ENCODE data around the gene TTLL11. TPM values are rescaled to one million over a fixed set of nuclear protein-coding genes. Genes with fewer than 3 reads are reported as not detected.

The TTLL11 gene
- polyA plus RNA-seq, 1 donor, result 5.0 TPM

DNA sequence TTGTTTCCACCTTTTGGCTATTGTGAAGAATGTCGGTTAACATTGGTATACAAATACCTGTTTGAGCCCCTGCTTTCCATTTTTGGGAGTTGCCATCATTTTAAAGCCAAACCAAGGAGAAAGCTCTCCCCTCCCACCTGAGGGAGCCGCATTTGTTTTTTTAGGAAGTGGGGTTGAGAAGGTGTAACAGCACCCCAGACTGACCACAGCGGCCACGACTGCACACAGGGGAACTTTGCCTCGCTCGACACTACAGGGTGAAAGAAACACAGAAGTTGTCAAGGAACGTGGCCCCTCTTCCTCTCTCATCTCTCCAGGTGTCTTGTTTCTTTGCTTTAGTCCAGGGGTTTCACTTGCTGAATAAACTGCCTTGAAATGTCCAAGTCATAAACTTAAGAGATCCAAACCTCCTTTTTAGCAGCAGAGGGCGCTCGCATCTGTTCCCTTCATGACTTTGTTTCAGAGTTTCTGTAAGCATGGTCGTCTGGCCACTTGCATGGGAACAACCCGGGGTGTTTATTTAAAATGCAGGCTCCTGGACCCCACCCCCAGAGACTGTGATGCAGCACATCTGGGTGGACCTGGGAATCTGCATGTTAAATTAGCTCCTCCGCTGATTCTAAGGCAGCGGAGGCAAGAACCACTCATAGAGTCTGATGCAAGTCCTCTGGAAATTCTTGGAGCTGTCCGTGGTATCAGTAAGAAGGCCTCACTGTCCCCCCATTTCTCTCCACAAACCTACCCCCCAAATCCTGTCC is 2.1 kb upstream of the TTLL11 start:
- peaks cover 12% of the 10 kb centered on the region for H3K4me1 ChIP-seq (ENCODE audit: control insufficient read depth, insufficient read depth, low read length)
- peaks cover 14% of the 10 kb centered on the region for H3K27me3 ChIP-seq (ENCODE audit: control insufficient read depth, insufficient read depth, low read length)
- DNase-seq, result peak; percentile 31 to 56
- no peak overlapping the region for H3K27ac ChIP-seq (ENCODE audit: low read length)
- H3K4me3 ChIP-seq (ENCODE audit: low read length), result no peak overlapping the region
- H3K9me3 ChIP-seq (ENCODE audit: control insufficient read depth, low read depth, low read length), result no peaks in the 10 kb centered on the region
- no peaks in the 10 kb centered on the region for H3K36me3 ChIP-seq (ENCODE audit: control insufficient read depth, insufficient read depth, low read length)
- 80% methylated on average over 1 of the region's 14 CpGs for WGBS (ENCODE audit: insufficient coverage, low lambda C conversion rate)

DNA sequence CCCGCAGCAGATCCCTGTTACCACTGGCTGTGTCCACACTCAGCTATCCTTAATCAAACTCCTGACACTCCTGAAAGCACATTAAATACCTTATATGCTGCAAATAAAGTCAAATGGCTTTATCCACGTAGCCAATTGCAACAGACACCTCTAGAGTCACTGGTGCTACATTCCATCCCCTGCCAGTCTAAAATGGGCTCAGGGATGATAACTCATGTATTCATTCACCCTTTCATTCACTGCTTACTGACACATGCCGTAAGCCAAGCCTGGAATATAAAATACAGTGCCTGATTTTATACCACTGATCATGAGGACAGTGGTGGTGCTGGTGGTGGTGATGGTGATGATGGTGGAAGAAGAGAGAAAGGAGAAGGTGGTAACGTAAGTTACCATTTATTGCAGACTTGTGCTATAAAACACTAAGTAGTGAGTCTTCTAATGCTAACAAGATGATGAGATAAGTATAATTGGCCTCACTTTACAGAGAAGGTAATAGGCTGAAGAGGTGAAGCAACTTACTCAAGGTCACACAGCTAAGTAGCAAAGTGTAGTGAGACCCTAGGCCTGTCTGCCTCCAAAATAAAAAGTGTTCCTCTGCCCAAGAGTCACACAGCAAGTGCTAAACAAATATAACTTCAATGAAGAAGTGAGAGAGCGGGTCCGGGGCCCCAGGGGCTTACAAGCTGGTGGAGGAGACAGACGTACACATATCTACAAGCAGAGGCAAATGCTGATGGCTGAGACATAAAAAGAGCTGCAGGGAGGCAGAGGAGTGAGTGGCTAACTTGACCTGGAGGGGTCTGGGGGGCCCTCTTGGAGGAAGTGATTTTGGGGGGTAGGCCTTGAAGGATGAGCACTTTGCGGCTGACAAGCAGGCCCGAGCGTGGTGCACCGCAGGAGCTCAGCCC is 1.2 kb downstream of the TTLL11 start:
- WGBS (ENCODE audit: insufficient coverage, low lambda C conversion rate), result 63% methylated on average over 2 of the region's 11 CpGs
- peak in 1 of 2 donors; percentile 17 for DNase-seq
- no peaks in the 10 kb centered on the region for H3K9me3 ChIP-seq (ENCODE audit: control insufficient read depth, low read depth, low read length)
- peaks cover 12% of the 10 kb centered on the region for H3K4me1 ChIP-seq (ENCODE audit: control insufficient read depth, insufficient read depth, low read length)
- no peaks in the 10 kb centered on the region for H3K36me3 ChIP-seq (ENCODE audit: control insufficient read depth, insufficient read depth, low read length)
- H3K4me3 ChIP-seq (ENCODE audit: low read length), result peak overlapping the region; percentile 65
- peaks cover 9% of the 10 kb centered on the region for H3K27me3 ChIP-seq (ENCODE audit: control insufficient read depth, insufficient read depth, low read length)
- H3K27ac ChIP-seq (ENCODE audit: low read length), result no peak overlapping the region

DNA sequence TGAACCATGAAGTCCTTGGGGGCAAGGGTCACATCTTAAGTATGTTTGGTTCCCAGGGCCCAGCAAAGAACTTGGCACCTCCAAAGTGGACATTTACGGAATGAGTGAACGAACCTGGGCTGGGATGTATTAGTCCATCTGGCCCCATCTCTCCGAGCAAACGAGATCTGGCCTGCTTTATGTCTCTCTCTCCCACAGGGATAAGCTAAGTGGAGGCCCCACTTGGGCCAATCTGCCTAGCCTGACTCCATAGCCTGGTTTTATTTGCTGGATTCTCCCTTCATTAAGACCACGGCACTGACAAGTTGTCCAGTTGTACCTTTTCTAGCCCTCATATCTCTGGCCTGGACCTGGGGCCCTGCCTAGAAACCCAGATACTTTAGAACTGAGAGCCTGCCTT is 2.1 kb downstream of the TTLL11 start:
- Histone ChIP-seq H3K36me3 (ENCODE audit: control insufficient read depth, insufficient read depth, low read length) (no peaks in the 10 kb centered on the region), H3K4me1 (ENCODE audit: control insufficient read depth, insufficient read depth, low read length) (peaks cover 12% of the 10 kb centered on the region), H3K27me3 (ENCODE audit: control insufficient read depth, insufficient read depth, low read length) (peaks cover 9% of the 10 kb centered on the region), H3K9me3 (ENCODE audit: control insufficient read depth, low read depth, low read length) (no peaks in the 10 kb centered on the region), H3K27ac (ENCODE audit: low read length) (no peak overlapping the region), H3K4me3 (ENCODE audit: low read length) (no peak overlapping the region)
- DNase-seq, result no peak
- no CpG with 5 or more reads among the region's 5 CpGs for WGBS (ENCODE audit: insufficient coverage, low lambda C conversion rate)

DNA sequence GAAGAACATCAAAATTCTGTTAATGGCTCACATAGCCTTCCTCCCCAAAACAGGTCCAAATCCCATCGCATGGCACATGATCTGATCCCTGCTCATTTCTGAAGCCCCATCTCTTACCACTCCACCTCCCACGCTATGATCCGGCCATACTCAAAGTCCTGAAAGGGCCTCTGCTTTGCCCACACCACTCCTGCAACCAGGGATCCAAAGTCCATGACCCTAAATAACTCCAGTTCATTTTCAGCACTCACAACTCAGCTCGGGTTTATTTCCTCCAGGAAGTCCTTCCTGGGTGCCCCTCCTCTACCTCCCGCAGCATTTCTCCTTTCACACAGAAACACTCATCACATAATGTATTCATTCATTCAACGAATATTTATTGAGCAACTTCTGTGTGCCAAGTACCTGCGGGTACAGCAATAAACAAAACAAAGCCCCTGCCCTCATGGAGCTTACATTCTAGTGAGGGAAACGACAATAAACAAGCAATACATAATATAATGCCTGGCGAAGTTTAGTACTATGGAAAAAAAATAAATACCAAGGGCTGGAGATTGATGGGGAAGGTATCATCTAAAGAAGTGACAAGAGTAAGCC is 2.7 kb downstream of the TTLL11 start:
- Histone ChIP-seq H3K27ac (ENCODE audit: low read length) (no peak overlapping the region), H3K36me3 (ENCODE audit: control insufficient read depth, insufficient read depth, low read length) (no peaks in the 10 kb centered on the region), H3K4me1 (ENCODE audit: control insufficient read depth, insufficient read depth, low read length) (peaks cover 12% of the 10 kb centered on the region), H3K9me3 (ENCODE audit: control insufficient read depth, low read depth, low read length) (no peaks in the 10 kb centered on the region), H3K4me3 (ENCODE audit: low read length) (no peak overlapping the region), H3K27me3 (ENCODE audit: control insufficient read depth, insufficient read depth, low read length) (peaks cover 9% of the 10 kb centered on the region)
- WGBS (ENCODE audit: insufficient coverage, low lambda C conversion rate), result 100% methylated on average over 2 of the region's 9 CpGs
- peak in 1 of 2 donors; percentile 25 for DNase-seq

DNA sequence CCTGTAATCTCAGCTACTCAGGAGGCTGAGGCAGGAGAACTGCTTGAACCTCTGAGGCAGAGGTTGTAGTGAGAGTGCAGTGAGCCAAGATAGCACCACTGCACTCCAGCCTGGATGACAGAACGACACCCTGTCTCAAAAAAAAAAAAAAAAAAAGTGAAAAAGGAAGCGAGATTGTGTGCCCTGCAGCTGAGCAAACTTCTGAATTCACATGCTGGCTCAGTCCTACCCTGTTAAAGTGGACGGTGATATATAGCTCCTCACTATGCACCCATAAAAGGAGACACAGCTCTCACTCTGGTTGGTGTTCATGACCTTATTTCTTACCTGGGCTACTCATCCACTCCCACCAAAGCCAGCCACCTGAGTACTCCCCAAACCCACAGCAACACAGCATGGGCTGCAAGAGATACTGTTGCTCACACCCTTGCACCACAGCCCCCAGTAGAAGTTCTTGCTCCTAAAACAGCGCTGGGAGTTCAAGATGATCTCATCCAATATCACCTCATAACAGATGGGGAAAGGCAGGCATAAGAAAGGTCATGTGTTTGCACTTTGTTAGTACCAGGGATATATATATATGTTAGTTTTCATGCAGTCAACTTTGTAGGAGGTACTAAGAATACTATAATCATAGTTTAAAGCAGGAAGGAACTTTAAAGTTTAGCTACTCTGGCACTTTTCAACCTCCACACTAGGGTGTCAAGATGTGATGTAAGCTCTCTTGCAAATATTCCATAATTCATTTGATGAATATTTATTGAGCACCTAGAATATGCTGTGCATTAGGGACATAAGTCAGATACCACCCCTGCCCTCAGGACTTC is 4.0 kb downstream of the TTLL11 start:
- Histone ChIP-seq H3K4me1 (ENCODE audit: control insufficient read depth, insufficient read depth, low read length) (peaks cover 12% of the 10 kb centered on the region), H3K4me3 (ENCODE audit: low read length) (no peak overlapping the region), H3K36me3 (ENCODE audit: control insufficient read depth, insufficient read depth, low read length) (no peaks in the 10 kb centered on the region), H3K27me3 (ENCODE audit: control insufficient read depth, insufficient read depth, low read length) (peaks cover 7% of the 10 kb centered on the region), H3K9me3 (ENCODE audit: control insufficient read depth, low read depth, low read length) (no peaks in the 10 kb centered on the region), H3K27ac (ENCODE audit: low read length) (no peak overlapping the region)
- WGBS (ENCODE audit: insufficient coverage, low lambda C conversion rate), result 80% methylated on average over 1 of the region's 4 CpGs
- no peak for DNase-seq

DNA sequence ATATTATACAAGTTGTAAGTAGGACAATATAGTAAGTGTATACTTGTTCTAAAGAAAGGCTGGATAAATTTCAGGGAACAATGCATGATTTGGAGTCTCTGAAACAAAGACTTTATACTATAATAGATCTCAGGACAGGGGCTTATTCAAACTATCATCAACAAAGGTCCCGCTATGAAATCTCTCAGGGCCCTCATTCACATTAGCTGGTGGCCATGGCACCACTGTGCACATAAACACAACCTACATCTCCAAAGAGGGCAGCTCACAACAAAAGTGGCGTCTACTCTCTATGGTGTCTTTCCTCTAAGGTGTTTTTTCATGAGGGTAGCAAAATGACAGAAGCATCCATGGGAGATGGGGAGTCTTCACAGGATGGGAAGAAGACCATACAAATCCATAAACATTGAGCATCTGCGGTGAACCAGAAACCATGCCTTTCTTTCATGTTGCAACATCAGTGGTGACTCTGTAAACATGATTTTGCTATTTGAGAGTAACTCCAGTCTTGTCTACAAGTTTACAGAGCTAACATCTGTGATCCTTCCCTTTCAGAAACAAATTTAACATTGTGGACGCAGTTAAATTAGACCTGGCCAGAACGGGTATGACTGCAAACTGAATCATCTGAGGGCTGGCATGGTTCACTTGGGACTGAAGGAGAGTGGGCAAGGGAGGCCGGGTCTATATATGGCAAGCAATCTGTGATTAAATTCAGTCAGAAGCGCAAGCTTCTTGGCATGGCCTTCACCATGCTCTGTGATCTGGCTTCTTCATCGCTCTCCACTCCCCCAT is 5.5 kb downstream of the TTLL11 start:
- no peak overlapping the region for H3K27ac ChIP-seq (ENCODE audit: low read length)
- no peak overlapping the region for H3K4me3 ChIP-seq (ENCODE audit: low read length)
- H3K4me1 ChIP-seq (ENCODE audit: control insufficient read depth, insufficient read depth, low read length), result peaks cover 8% of the 10 kb centered on the region
- no peak for DNase-seq
- 100% methylated on average over 2 of the region's 8 CpGs for WGBS (ENCODE audit: insufficient coverage, low lambda C conversion rate)
- H3K36me3 ChIP-seq (ENCODE audit: control insufficient read depth, insufficient read depth, low read length), result no peaks in the 10 kb centered on the region
- H3K9me3 ChIP-seq (ENCODE audit: control insufficient read depth, low read depth, low read length), result no peaks in the 10 kb centered on the region
- H3K27me3 ChIP-seq (ENCODE audit: control insufficient read depth, insufficient read depth, low read length), result no peaks in the 10 kb centered on the region

DNA sequence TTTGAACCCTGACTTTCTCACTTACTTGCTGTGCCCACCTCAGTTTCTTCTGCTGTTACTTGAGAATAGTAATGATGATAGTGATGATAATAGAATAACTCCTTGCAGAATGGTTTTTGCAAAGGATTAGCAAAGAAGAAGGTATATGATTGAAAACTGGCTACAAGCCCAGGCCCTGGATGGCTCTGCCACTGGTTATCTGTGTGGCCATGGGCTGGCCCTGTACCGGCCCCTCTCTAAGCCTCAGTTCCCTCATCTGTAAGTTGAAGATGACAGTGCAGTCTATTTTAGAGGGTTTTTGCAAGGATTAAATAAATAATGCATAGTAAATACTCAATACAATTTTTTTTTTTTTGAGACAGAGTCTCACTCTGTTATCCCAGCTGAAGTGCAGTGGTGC is 6.2 kb downstream of the TTLL11 start:
- no peaks in the 10 kb centered on the region for H3K9me3 ChIP-seq (ENCODE audit: control insufficient read depth, low read depth, low read length)
- H3K27ac ChIP-seq (ENCODE audit: low read length), result no peak overlapping the region
- no peak overlapping the region for H3K4me3 ChIP-seq (ENCODE audit: low read length)
- no peak for DNase-seq
- no CpG with 5 or more reads among the region's 1 CpG for WGBS (ENCODE audit: insufficient coverage, low lambda C conversion rate)
- H3K36me3 ChIP-seq (ENCODE audit: control insufficient read depth, insufficient read depth, low read length), result no peaks in the 10 kb centered on the region
- H3K4me1 ChIP-seq (ENCODE audit: control insufficient read depth, insufficient read depth, low read length), result peaks cover 8% of the 10 kb centered on the region
- no peaks in the 10 kb centered on the region for H3K27me3 ChIP-seq (ENCODE audit: control insufficient read depth, insufficient read depth, low read length)

DNA sequence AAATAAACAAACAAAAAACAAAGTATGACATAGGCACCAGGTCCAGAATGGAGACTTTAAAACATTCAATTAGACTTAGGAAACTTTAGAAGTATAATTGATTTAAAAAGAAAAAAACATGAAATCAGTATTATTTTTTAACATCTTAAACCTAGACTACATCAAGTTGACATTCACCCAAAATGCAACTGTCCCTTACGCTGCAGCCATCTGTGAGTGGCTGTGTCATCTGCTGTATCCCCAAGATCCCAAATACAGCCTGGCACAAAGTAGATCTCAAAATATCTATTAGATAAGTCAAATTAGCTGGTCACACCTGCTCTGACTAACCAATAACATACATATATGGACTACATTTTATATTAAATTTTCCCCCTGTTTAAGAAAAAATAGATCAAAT is 7.8 kb downstream of the TTLL11 start:
- no peak overlapping the region for H3K27ac ChIP-seq (ENCODE audit: low read length)
- no peaks in the 10 kb centered on the region for H3K36me3 ChIP-seq (ENCODE audit: control insufficient read depth, insufficient read depth, low read length)
- no peaks in the 10 kb centered on the region for H3K9me3 ChIP-seq (ENCODE audit: control insufficient read depth, low read depth, low read length)
- no peak for DNase-seq
- no CpG with 5 or more reads among the region's 1 CpG for WGBS (ENCODE audit: insufficient coverage, low lambda C conversion rate)
- no peaks in the 10 kb centered on the region for H3K27me3 ChIP-seq (ENCODE audit: control insufficient read depth, insufficient read depth, low read length)
- no peaks in the 10 kb centered on the region for H3K4me1 ChIP-seq (ENCODE audit: control insufficient read depth, insufficient read depth, low read length)
- no peak overlapping the region for H3K4me3 ChIP-seq (ENCODE audit: low read length)

DNA sequence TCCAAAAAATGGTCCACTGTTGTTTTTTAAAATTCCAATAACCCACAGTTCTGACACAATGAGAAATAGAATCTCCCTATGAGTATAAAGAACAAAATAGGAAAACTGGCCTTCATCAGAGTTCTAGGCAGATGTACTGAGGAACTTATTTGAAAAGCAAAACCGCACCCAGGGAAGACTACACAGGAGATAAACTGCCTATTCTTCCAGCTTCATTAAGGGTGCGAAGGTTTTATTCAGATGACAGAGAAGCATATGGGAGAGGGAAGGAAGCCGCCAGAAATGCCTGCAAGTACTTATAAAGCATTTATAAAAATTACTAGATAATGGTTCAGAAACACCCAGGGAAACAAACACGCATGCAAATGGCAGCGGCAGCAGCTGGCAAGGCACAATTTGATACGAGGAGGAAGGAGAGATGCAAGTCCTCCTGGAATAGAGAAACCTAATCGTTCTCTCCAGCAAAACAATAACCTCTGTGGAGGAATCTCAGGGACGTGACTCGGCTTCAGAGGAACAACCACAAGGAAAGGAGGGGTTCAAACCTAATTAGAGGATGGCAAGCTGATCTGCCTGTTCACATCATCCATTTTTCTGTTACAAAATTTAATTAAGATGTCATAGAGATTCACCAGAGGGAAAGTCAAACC is 9.0 kb downstream of the TTLL11 start:
- no peak overlapping the region for H3K27ac ChIP-seq (ENCODE audit: low read length)
- H3K4me1 ChIP-seq (ENCODE audit: control insufficient read depth, insufficient read depth, low read length), result no peaks in the 10 kb centered on the region
- no peaks in the 10 kb centered on the region for H3K27me3 ChIP-seq (ENCODE audit: control insufficient read depth, insufficient read depth, low read length)
- no CpG with 5 or more reads among the region's 9 CpGs for WGBS (ENCODE audit: insufficient coverage, low lambda C conversion rate)
- no peaks in the 10 kb centered on the region for H3K36me3 ChIP-seq (ENCODE audit: control insufficient read depth, insufficient read depth, low read length)
- H3K9me3 ChIP-seq (ENCODE audit: control insufficient read depth, low read depth, low read length), result no peaks in the 10 kb centered on the region
- no peak for DNase-seq
- no peak overlapping the region for H3K4me3 ChIP-seq (ENCODE audit: low read length)

Measured in large intestine (tissue), 3 donors.